A549 (cell line): ENCODE results near the gene ZNF428. TPM values are rescaled to one million over a fixed set of nuclear protein-coding genes. Genes with fewer than 3 reads are reported as not detected.

ENCODE experiments used
- ATAC-seq, 2 experiments: fragments of 200-7000 bp in 1 of 2; fragments of >200 bp in 1 of 2; cut with Nextera tagmentation in 1 of 2; cut with Tn5 transposase in 1 of 2; 3 replicates each; pipeline versions ENCODE4 v1.8.0 to v1.9.1; 2018 to 2020; ENCODE audit warnings: mild to moderate bottlenecking in 1 of 2, moderate library complexity in 1 of 2
- CTCF ChIA-PET: fragments of 300-600 bp; sonication (Branson Sonifier 250); formaldehyde crosslinking; extraction: SDS; loops from one replicate; lab custom pipeline; 2021; ENCODE audit warnings: antibody characterized with exemption, inconsistent platforms; lab: Yijun Ruan, JAX
- POLR2A ChIA-PET: fragments of 350-600 bp; formaldehyde crosslinking; extraction: SDS; loops from one replicate; lab custom pipeline; 2021; ENCODE audit warnings: antibody characterized with exemption, inconsistent platforms; lab: Yijun Ruan, JAX
- DNase-seq, 2 experiments: peaks; one replicate each; pipeline versions ENCODE4 v3.0.0 to v3.0.0-alpha.2; 2011 to 2016; ENCODE audit warnings: low read depth in 1 of 2, low spot score in 1 of 2
- FAIRE-seq: peaks from 2 replicates; lab custom pipeline; 2011; peaks lifted over from hg19 to GRCh38; lab: Jason Lieb, UNC
- H3K27ac ChIP-seq, 2 experiments: fragments of >200 bp; sonication (Bioruptor Twin); formaldehyde crosslinking; 3 replicates each; pipeline ENCODE4 v1.5.1; 2016 to 2017
- H3K4me1 ChIP-seq: fragments of >200 bp; sonication (Bioruptor Twin); formaldehyde crosslinking; 3 replicates; pipeline ENCODE4 v1.6.1; 2016
- H3K4me2 ChIP-seq: fragments of >200 bp; sonication (Bioruptor Twin); formaldehyde crosslinking; 3 replicates; pipeline ENCODE4 v1.6.1; 2016
- H3K4me3 ChIP-seq: fragments of >200 bp; sonication (Bioruptor Twin); formaldehyde crosslinking; 3 replicates; pipeline ENCODE4 v1.5.1; 2016
- H3K9me3 ChIP-seq: fragments of >200 bp; sonication (Bioruptor Twin); formaldehyde crosslinking; 3 replicates; pipeline ENCODE4 v1.6.1; 2016
- CBX8 ChIP-seq: fragments of 200-600 bp; sonication (generic); IDR thresholded peaks from 2 replicates; pipeline ENCODE4 v1.6.1; 2016
- CEBPB ChIP-seq, 2 experiments: fragments of >200 bp in 1 of 2; sonication (Bioruptor Twin) in 1 of 2; formaldehyde crosslinking in 1 of 2; IDR thresholded peaks; 2 replicates each; pipeline ENCODE4 v1.6.1; 2012 to 2016
- CHD2 ChIP-seq: fragments of 150-350 bp; IDR thresholded peaks from 2 replicates; pipeline ENCODE4 v1.6.1; 2014; ENCODE audit warnings: low read length; ENCODE audit not compliant: partially characterized antibody
- CHD4 ChIP-seq: fragments of 200-600 bp; sonication (generic); IDR thresholded peaks from 2 replicates; pipeline ENCODE4 v1.6.1; 2016; ENCODE audit warnings: antibody characterized with exemption, mild to moderate bottlenecking, borderline replicate concordance
- GATA3 ChIP-seq: IDR thresholded peaks from 2 replicates; pipeline ENCODE4 v1.6.1; 2012; ENCODE audit warnings: borderline replicate concordance
- HDAC2 ChIP-seq: fragments of 200-600 bp; sonication (generic); IDR thresholded peaks from 2 replicates; pipeline ENCODE4 v1.6.1; 2016
- POLR2A ChIP-seq: IDR thresholded peaks from 2 replicates; pipeline ENCODE4 v1.6.1; 2012; ENCODE audit warnings: mild to moderate bottlenecking, low read length
- RAD21 ChIP-seq, 2 experiments: fragments of >200 bp in 1 of 2; sonication (Bioruptor Twin) in 1 of 2; formaldehyde crosslinking in 1 of 2; IDR thresholded peaks in 1 of 2; conservative IDR thresholded peaks in 1 of 2; 2 replicates in 1 of 2; 3 replicates in 1 of 2; pipeline ENCODE4 v1.6.1; 2012 to 2018; ENCODE audit warnings: inconsistent platforms in 1 of 2
- WGBS: methylation state at CpG from one replicate; pipeline ENCODE4 v1.1.6; 2017; ENCODE audit errors: missing lambda C conversion rate; 5-methylcytosine and 5-hydroxymethylcytosine counted together
- polyA plus RNA-seq, 4 experiments: library from polyadenylated mRNA; depleted of rRNA in 3 of 4; stranded (reverse); fragments of >200 nt; fragmentation: RNase III in 1 of 4; extraction: RNeasy Plus Mini Kit Qiagen cat#74134 plus additional on column Dnase treatment in 1 of 4; gene quantifications; 2 replicates in 3 of 4; 3 replicates in 1 of 4; pipeline ENCODE4 v1.2.3, GENCODE V29; 2011 to 2017
- TF ChIP-seq, protein P1 (sequence below): fragments of 250-450 bp; sonication (Bioruptor Pico); IDR thresholded peaks from 2 replicates; pipeline ENCODE4 v1.5.0; 2020; ENCODE audit warnings: low read depth, mild to moderate bottlenecking, moderate library complexity
- TF ChIP-seq, protein P2 (sequence below): fragments of >200 bp; sonication (Bioruptor Twin); formaldehyde crosslinking; IDR thresholded peaks from 3 replicates; pipeline ENCODE4 v1.6.1; 2016
- TF ChIP-seq, protein P3 (sequence below): fragments of 200-600 bp; sonication (generic); IDR thresholded peaks from 2 replicates; pipeline ENCODE4 v1.6.1; 2016; ENCODE audit warnings: antibody characterized with exemption, mild to moderate bottlenecking, moderate library complexity
- TF ChIP-seq, protein P4 (sequence below): IDR thresholded peaks from 2 replicates; pipeline ENCODE4 v1.6.1; 2012; ENCODE audit warnings: low read depth, borderline replicate concordance

ZNF428 gene
- polyA plus RNA-seq, 2 of the 4 experiments (the other 2 are of a cell fraction) = 22.9 to 52.4 TPM

DNA sequence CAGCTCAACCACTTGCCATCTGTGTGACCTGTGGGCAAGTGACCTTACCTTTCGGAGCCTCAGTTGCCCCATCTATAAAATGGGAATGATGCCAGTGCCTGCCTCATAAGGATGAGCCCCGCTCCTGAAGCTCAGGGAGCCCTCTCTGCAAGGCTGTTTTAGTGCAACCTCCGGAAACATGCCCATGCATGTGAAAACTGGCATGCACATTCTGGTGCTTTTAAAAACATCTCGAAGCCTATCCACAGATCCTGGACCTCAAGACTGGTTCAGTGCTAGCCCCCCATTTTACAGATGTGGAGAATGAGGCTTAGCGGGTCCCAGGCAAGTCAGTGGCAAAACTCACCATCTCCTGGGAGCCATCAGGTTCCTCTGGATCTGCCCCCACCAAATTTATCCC lies 14.6 kb upstream of the ZNF428 start:
- Histone ChIP-seq H3K4me1 (peaks cover 24% of the 10 kb centered on the region), H3K4me3 (no peak overlapping the region), H3K4me2 (no peak overlapping the region), H3K9me3 (no peaks in the 10 kb centered on the region), H3K27ac (peak overlapping the region in 1 of 2 experiments; percentile 68; a peak in 2 of 6 replicates)
- DNase-seq (no peak), ATAC-seq (no peak), FAIRE-seq (no peak)
- TF ChIP-seq CBX8 (no peak), POLR2A (no peak), RAD21 (conservative IDR thresholded peaks at IDR 0.05 in 1 of 2, IDR thresholded peaks at IDR 0.05 in 1 of 2) (no peak), HDAC2 (no peak), GATA3 (no peak), CHD4 (no peak), CHD2 (no peak)
- TF ChIP-seq, protein P1, sequence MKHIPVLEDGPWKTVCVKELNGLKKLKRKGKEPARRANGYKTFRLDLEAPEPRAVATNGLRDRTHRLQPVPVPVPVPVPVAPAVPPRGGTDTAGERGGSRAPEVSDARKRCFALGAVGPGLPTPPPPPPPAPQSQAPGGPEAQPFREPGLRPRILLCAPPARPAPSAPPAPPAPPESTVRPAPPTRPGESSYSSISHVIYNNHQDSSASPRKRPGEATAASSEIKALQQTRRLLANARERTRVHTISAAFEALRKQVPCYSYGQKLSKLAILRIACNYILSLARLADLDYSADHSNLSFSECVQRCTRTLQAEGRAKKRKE (CRISPR knock-in tag) = no peak
- TF ChIP-seq, protein P2, sequence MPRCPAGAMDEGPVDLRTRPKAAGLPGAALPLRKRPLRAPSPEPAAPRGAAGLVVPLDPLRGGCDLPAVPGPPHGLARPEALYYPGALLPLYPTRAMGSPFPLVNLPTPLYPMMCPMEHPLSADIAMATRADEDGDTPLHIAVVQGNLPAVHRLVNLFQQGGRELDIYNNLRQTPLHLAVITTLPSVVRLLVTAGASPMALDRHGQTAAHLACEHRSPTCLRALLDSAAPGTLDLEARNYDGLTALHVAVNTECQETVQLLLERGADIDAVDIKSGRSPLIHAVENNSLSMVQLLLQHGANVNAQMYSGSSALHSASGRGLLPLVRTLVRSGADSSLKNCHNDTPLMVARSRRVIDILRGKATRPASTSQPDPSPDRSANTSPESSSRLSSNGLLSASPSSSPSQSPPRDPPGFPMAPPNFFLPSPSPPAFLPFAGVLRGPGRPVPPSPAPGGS = no peak
- TF ChIP-seq, protein P3, sequence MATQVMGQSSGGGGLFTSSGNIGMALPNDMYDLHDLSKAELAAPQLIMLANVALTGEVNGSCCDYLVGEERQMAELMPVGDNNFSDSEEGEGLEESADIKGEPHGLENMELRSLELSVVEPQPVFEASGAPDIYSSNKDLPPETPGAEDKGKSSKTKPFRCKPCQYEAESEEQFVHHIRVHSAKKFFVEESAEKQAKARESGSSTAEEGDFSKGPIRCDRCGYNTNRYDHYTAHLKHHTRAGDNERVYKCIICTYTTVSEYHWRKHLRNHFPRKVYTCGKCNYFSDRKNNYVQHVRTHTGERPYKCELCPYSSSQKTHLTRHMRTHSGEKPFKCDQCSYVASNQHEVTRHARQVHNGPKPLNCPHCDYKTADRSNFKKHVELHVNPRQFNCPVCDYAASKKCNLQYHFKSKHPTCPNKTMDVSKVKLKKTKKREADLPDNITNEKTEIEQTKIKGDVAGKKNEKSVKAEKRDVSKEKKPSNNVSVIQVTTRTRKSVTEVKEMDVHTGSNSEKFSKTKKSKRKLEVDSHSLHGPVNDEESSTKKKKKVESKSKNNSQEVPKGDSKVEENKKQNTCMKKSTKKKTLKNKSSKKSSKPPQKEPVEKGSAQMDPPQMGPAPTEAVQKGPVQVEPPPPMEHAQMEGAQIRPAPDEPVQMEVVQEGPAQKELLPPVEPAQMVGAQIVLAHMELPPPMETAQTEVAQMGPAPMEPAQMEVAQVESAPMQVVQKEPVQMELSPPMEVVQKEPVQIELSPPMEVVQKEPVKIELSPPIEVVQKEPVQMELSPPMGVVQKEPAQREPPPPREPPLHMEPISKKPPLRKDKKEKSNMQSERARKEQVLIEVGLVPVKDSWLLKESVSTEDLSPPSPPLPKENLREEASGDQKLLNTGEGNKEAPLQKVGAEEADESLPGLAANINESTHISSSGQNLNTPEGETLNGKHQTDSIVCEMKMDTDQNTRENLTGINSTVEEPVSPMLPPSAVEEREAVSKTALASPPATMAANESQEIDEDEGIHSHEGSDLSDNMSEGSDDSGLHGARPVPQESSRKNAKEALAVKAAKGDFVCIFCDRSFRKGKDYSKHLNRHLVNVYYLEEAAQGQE = no peak
- ChIA-PET CTCF (interaction anchor here (0.6 to 2.7 kb wide), 2 partner anchors 18 to 1883 kb away, joined by 4 to 11 read pairs; no protein-coding TSS in a partner anchor), POLR2A (interaction anchor here (1.0 kb wide), 1 partner anchor 16 kb away, joined by 6 read pairs; no protein-coding TSS in a partner anchor)
- WGBS = 83% methylated on average over 5 of the region's 5 CpGs

DNA sequence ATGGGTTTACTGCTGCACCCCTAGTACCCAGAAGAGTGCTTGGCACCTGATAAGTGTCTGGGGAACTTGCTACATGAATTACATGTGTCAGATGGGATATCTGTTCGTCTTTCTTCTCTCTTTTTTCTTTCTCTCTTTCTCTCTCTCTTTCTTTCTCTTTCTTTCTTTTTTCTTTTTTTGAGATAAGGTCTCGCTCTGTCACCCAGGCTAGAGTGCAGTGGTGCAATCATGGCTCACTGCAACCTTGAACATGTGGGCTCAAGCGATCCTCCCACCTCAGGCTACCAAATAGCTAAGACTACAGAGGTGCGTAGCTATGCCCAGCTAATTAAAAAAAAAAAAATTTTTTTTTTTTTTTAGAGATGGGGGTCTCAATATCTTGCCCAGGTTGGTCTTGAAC lies 14.1 kb upstream of the ZNF428 start:
- DNase-seq (no peak), ATAC-seq (no peak), FAIRE-seq (no peak)
- Histone ChIP-seq H3K4me2 (no peak overlapping the region), H3K4me3 (no peak overlapping the region), H3K9me3 (no peaks in the 10 kb centered on the region), H3K27ac (no peak overlapping the region), H3K4me1 (peaks cover 24% of the 10 kb centered on the region)
- POLR2A ChIA-PET = interaction anchor here (1.0 kb wide), 1 partner anchor 16 kb away, joined by 6 read pairs; no protein-coding TSS in a partner anchor
- CTCF ChIA-PET = interaction anchor here (0.6 to 2.7 kb wide), 2 partner anchors 18 to 1882 kb away, joined by 4 to 11 read pairs; no protein-coding TSS in a partner anchor
- 86% methylated on average over 4 of the region's 4 CpGs for WGBS
- TF ChIP-seq, protein P4, sequence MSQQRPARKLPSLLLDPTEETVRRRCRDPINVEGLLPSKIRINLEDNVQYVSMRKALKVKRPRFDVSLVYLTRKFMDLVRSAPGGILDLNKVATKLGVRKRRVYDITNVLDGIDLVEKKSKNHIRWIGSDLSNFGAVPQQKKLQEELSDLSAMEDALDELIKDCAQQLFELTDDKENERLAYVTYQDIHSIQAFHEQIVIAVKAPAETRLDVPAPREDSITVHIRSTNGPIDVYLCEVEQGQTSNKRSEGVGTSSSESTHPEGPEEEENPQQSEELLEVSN = no peak

DNA sequence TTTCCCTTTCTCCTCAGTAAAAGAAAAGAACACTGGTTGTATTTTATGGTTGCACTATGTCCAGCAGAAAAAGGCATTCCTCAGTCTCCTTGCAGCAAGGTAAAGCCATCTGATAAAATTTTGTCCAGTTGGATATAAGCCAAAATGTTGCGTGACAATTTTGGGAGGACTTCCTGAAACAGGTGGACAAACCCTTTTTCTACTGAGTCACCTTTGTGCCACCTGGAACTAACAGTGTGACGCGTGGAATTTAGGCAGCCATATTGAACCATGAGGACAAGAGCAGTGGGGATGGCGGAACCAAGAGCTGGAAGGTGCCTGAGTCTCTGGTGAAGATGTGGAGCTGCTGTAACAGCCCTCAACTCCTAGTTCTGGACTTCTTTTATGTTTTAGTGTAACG lies 12.1 kb upstream of the ZNF428 start:
- 87% methylated on average over 5 of the region's 5 CpGs for WGBS
- no peaks in the 10 kb centered on the region for H3K9me3 ChIP-seq
- ChIA-PET CTCF (interaction anchor here (1.0 to 2.7 kb wide), 3 partner anchors 8 to 76 kb away, joined by 3 to 11 read pairs (median 3); no protein-coding TSS in a partner anchor), POLR2A (no interaction called here)
- H3K27ac ChIP-seq = no peak overlapping the region
- no peak for TF ChIP-seq CEBPB (IDR thresholded peaks at IDR 0.05)
- TF ChIP-seq, all 56 proteins: peak for 0
- Histone ChIP-seq H3K4me3 (no peak overlapping the region), H3K4me2 (no peak overlapping the region), H3K4me1 (peaks cover 24% of the 10 kb centered on the region)
- DNase-seq = no peak
- FAIRE-seq = no peak
- ATAC-seq = no peak
